Activated naive CD4-positive, alpha-beta T cell treated with anti-CD3 and anti-CD28 coated beads, Interleukin-2, amount 50 U/mL, for 16 hours (primary cell): Measurements from ENCODE around the gene INCA1.
"Not testable (repeated sequence)": the region's sequence is repeated elsewhere in the genome, so short reads cannot be mapped to it uniquely, and the experiment has no call there.

Experiments used
- DNase-seq: peaks from one replicate; pipeline ENCODE4 v3.0.0-alpha.2; 2020

Gene INCA1

GRCh38 chr17:4997302-4998026 is at the start of gene INCA1, which contains the start of gene KIF1C:
Gene INCA1 (minus strand): TSS chr17:4997522. CDS start chr17:4994437, 3,085 bp downstream.
Gene KIF1C (plus strand): TSS chr17:4997950. CDS start chr17:5000247, 2,297 bp downstream.
- peak; percentile 90 for DNase-seq

- no peak for DNase-seq
These were observed 48.2 kb upstream of the INCA1 start for GRCh38 chr17:5045496-5045895.

- DNase-seq, result no peak
These were observed 47.3 kb upstream of the INCA1 start for GRCh38 chr17:5044630-5045029.

GRCh38 chr17:5043524-5043923 is 46.2 kb upstream of the INCA1 start:
- DNase-seq, result no peak

- DNase-seq, result peak; percentile 33
These were observed 45.1 kb upstream of the INCA1 start for GRCh38 chr17:5042157-5043022.

GRCh38 chr17:5035315-5035714 is 38.0 kb upstream of the INCA1 start, which contains the start of gene SLC52A1:
Gene SLC52A1 (minus strand): TSS chr17:5035426. CDS start chr17:5034606, 820 bp downstream.
- DNase-seq, result no peak

GRCh38 chr17:5034651-5035050 is 37.3 kb upstream of the INCA1 start:
- DNase-seq, result no peak

- no peak for DNase-seq
These were observed 36.7 kb upstream of the INCA1 start for GRCh38 chr17:5034063-5034462.

- DNase-seq, result no peak
These were observed 36.2 kb upstream of the INCA1 start for GRCh38 chr17:5033352-5034015.

GRCh38 chr17:5032865-5033264 is 35.5 kb upstream of the INCA1 start:
- DNase-seq, result no peak

GRCh38 chr17:5031365-5032082 is 34.2 kb upstream of the INCA1 start:
- peak; percentile 84 for DNase-seq

- DNase-seq, result not testable (repeated sequence)
These were observed 32.8 kb upstream of the INCA1 start for GRCh38 chr17:5030168-5030567.

GRCh38 chr17:5027916-5028315 is 30.6 kb upstream of the INCA1 start:
- DNase-seq, result no peak

- no peak for DNase-seq
These were observed 30.0 kb upstream of the INCA1 start for GRCh38 chr17:5027299-5027698.

- DNase-seq, result no peak
These were observed 27.3 kb upstream of the INCA1 start for GRCh38 chr17:5024604-5025003.

GRCh38 chr17:5023588-5024147 is 26.3 kb upstream of the INCA1 start:
- no peak for DNase-seq

- DNase-seq, result no peak
These were observed 24.9 kb upstream of the INCA1 start for GRCh38 chr17:5022171-5022711.

- no peak for DNase-seq
These were observed 23.2 kb upstream of the INCA1 start for GRCh38 chr17:5020502-5021023.

- DNase-seq, result peak; percentile 54
These were observed 22.2 kb upstream of the INCA1 start for GRCh38 chr17:5019475-5019956.

GRCh38 chr17:5014357-5014756 is 17.0 kb upstream of the INCA1 start:
- no peak for DNase-seq

GRCh38 chr17:5011928-5012327 is 14.6 kb upstream of the INCA1 start:
- no peak for DNase-seq
